OCI-LY3 (cell line): ENCODE measurements around the gene LCE5A.

Source experiments
- CTCF ChIP-seq: fragments of 200-600, 300-600 bp; sonication (generic); IDR thresholded peaks from 2 replicates; pipeline ENCODE4 v1.5.1; 2014; ENCODE audit warnings: antibody characterized with exemption, low read length, low read depth
- EZH2phosphoT487 ChIP-seq: fragments of 200-600 bp; shearing (Covaris generic); IDR thresholded peaks from 2 replicates; pipeline ENCODE4 v1.6.1; 2018; ENCODE audit warnings: antibody characterized with exemption, mixed run types, low read depth

GRCh38 chr1:152473887-152474537 is 36.6 kb upstream of the LCE5A start:
- TF ChIP-seq EZH2phosphoT487 = no peak
- no peak for TF ChIP-seq CTCF
